Measurements from ENCODE around the gene CAPZB.

Gene CAPZB

DNA sequence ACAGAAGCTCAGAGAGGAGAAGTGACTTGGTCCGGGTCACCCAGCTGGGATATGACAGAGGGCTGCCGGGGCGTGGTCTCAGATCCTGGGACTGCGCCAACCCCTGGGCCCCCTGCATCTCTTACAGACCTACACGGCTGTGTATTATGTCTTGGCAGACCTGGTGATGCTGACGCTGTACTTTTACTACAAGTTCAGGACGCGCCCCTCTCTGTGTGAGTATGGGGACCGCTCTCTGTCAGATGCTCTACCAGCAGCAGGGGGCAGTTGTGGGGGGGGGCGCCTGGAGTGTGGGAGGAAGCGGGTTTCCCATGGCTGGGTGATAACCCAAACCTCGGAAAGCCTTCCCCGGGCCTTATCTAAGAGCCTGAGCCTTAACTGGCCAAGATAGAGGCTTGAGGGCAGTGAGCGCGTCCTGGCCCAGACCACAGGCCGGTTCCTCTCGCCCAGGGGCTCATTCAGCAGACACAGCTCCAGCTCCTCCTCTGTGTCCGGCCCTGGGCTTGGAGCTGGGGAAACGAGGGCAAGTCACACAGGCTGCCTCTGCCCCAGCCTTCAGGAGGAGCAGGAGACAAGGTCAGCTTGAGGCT is 159.9 kb downstream of the CAPZB start:
- no peak for DNase-seq

DNA sequence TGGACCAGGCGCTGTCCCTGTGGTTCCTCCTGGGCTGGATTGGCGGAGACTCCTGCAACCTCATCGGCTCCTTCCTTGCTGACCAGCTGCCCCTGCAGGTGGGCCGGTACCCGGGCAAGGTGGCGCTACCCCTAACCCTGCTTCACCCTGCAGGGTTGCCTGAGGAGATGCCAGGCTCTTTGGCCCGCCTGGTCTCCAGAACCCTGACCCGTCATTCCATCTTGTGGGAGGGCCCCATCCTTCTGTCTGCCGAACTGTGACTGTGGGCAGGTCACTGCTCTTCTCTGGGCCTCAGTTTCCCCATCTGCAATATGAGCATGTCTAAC is 160.7 kb downstream of the CAPZB start:
- DNase-seq, result no peak

DNA sequence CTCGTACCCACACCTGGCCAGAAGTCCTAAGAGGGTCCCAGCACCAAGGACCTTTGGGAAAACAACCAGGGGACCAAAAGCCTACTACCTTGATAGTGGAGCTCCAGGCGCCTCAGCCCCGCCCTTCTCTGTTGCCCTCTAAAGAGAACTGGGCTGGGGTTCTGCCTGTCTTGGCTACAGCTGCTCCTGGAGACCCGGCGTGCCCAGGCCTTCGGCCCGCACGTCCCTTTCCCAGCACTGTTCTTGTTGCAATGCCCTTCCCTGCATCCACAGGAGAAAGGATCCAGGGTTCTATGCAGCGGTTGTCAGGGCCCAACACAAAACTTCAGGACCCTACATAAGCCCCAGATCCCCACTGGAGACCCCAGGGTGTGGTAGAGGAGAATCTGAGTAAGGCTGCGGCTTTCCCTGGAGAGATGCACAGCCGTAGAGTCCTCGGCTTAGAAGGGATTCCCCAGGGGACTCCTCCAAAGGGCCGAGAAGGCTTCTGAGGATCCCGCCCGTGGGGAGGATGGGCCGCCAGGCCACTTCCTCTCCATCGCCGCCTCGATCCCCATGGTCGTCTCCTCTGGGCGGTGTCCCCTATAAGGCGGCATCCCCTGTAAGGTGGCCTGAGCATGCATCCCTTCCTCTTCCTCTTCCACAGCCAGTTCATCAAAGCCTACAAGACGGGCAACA is 161.2 kb downstream of the CAPZB start:
- DNase-seq, result no peak

DNA sequence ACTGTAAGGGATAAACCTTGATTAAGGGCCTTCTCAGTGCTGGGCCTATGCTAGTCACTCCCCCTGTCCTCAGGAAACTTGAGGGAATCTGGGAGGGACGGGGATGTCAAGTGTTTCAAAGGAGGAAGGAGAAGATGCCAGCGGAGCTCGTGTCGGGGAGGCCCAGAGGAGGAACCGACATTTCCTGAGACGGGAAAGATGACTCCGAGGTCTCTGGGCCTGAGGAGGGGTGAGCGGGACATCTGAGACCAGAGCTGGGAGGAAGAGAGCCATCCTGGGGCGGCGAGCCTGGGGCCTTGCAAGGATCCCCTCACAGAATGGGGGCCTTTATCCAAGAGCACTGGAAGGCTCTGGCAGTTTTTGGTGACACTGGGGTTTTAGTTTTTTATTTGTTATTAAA is 162.9 kb downstream of the CAPZB start:
- DNase-seq, result no peak

DNA sequence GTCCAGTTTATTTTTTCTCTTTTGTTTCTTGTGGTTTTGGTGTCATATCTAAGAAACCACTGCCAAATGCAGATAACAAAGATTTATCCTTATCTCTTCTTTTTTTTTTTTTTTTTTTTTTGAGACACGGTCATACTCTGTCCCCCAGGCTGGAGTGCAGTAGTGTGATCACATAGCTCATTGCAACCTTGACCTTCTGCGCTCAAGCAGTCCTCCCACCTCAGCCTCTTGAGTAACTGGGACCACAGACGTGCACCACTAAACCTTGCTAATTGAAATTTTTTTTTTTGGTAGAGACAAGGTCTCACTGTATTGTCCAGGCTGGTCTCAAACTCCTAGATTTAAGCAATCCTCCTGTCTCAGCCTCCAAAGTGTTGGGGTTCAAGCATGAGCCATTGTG is 164.3 kb downstream of the CAPZB start:
- DNase-seq, result no peak

DNA sequence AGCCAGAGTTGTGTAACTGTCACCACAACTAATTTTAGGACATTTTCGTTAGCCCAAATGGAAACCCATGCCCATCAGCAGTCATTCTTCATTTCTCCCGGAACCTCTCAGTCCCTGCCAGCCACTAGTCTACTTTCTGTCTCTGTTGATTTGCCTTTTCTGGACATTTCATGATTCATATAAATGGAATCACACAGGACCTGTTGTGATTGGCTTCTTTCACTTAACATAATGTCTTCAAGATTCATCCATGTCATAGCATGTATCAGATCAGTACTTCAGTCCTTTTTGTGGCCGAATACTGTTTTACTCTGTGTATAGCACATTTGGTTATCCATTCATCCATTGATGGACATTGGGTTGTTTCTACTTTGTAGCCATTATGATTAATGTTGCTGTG is 166.1 kb downstream of the CAPZB start:
- no peak for DNase-seq

DNA sequence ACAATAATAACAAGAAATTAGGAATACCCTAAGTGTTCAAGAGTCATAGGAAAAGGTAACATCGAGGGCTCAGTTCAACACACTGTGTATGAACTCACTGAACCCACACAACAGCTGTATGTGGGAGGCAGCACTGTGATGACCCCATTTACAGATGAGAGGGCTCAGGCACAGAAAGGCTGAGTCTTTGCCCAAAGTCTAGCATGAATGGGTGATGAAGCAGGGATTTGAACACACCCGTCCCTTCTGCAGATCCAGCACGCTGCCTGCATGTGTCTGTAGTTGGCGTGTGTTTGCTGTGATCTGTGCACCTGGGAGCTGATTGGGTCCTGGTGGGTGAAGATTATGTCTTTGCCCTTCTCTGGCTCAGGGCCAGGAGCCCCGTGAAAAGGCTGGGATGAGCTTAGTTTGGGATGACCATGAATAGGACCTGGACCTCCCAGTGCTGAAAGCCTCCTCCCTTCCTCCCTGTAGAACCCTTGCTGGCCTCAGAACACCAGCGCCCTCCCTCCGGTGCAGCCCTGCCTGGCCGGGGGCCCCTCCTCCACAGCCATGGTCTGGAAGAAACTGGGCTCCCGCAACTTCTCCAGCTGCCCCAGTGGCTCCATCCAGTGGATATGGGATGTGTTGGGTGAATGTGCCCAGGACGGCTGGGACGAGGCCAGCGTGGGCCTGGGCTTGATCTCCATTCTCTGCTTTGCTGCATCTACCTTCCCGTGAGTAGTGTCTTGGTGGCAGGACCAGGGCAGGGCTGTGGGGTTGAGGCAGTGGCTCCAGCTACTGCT is 168.0 kb downstream of the CAPZB start:
- DNase-seq, result no peak

DNA sequence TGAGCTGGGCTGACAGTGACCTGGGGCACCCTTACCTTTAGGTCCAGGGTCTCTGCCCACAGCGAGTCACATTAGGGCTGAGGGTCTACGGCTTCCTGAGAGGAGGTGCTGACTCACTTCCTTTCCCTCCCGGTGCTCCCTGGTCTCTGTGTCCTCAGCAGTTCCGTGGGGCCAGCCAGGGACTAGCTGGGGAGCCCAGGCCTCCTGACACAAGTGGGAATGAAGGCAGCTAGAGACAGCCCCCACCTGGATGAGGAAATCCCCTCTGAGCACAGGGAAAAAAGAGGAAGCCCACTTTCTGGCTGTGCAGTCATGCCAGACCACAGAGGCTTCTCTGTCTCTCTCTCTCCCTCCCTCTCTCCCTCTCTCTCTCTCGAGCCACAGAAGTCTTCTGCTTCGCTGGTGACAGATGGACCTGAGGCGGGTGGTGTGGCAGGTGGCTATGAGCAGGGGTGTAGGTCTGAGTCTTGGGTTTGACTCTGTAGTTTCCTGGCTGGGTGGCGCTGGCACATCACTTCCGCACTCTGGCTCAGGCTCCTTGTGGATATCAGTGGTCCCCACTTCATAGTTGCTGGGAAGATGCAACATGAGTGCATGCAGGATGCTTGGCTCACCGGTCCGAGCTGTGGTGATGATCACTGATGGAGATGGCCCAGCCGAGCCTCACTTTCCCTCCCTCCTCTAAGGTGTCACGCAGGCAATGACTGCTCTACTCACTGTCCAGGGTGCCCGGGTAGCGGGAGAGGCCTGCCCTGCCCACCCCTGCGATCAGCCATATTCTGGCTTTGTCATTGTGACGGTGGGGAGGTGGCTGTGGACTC is 169.8 kb downstream of the CAPZB start:
- peak in 1 of 2 donors; percentile 50 for DNase-seq

DNA sequence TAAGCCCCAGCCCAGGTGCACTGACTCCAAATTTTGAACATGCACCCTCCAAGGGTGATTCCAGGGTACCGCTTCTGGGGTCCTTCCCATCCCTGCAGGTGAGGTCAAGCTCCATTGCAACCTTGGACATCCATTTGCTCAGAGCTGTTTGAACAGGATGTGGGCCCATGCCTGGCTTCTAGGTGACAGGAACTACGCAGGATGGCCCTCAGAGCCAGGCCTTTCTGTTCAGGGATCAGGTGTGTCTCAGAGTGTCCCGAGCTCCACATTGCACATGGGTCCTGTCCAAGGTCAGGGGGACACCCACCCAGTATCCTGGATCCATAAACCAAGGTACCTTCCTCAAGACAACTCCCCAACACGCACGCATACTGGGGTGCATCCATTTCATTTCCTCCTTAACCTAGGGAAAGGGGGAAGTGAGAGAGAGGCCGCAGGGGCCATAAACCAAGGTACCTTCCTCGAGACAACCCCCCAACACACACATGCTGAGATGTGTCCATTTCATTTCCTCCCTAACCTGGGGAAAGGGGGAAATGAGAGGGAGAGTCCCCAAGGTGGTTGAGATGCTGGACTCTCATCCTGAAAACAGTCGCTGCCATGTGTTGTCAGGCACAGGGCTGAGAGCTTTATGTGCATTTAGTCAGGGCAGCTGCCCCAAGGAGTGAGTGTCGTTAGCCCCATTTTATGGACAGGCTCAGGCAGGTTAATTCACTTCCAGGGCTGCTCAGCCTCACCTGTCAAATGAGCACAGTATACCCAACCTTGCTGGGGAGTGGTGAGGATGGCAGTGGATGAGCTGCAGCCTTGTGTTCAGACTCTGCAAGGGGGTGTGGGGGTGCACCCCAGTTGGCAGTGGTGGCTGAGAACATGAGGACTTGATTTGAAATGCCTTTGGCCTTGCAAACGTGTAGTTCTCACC is 171.1 kb downstream of the CAPZB start:
- no peak for DNase-seq

DNA sequence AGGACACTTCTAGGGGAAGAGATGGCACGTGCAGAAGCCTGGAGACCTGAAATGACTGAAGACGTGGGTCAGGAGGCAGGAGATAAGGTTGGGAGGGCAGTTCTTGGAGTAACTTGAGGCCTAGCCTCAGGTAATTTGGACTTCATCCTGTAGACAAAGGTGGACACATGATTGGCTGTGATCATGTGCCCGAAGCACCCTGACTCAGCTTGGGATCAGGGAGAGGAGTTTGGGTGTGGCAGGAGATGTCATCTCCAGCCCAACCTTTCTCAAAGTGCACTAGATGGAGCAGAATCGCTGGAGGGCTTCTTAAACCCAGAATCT is 171.7 kb downstream of the CAPZB start:
- DNase-seq, result no peak

DNA sequence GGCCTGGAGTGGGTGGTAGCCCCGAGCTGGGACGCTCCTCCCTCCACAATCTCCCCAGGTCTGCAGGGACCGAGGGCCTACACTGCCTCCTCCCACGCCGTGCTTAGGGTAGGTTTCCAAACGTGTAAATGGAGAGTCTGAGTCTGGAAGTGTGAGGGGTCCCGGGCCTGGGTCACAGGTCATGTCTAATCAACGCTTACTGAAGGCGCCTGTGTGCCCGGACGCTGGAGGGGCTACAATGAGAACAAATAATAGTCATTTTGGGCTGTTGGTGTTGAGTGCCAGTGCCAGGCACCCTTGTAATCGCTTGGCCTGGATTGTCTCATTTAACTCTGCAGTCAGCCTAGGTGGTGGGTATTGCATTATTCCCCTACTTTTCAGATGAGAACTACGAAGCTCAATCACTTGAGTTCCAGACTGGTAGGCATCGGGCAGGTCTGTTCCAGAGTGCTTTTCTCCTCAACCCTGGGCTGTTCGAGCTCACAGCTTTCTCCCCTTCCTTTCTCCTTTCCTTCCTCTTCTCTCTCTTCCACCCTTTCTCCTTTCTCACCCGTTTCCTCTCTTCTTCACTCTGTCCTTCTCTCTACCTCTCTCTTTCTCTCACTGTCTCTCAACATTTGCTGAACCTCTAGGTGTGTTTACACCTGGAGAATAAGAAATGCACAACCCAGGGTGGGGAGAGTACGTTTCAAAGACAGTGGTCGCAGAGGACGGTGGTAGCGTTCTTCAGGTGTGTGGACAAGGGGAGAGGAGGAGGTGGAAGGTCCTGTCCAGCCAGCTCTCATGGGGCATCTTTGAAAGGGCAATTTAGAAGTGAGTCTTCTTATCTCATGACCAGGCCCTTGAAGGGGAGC is 172.3 kb downstream of the CAPZB start:
- DNase-seq, result peak; percentile 16 to 20

DNA sequence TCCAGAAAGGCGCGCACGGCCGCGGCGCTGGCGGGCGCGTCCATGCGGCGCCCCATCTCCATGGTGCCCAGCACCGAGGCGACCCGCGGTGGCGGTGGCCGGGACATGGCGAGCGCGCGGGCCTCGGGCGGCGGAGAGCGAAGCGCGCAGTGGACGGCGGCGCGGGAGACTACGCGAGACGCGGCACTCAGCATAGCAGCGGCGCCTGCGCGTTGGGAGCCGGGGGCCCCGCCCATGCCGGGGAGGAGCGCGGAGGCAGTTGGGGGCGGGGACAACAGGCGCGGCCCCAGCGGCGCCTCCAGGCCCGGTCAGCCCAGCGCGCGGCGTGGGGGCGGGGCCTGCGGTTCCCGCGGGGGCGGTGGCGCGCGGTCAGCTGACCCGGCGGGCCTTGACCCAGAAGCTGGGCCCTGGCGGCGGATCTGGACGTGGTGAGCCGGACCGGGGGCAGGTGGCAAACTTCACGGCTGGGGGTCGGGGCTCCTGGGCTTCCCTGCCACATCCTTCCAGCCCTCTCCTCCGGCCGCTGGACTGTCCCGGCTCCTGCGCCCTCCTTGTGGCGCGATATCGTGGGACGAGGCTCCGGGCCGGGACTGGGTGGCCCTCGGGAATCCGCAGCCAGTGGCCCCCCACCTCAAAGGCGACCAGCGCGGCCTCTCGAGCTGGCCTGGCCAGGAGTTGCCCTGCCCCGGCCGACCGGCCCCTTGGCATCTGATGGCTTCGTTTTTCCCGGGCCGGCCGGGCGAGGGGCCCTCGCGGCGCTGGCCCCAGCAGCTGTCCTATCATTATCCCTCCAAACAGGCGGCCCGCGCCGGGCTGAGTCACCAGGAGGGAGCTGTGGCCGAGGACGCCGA is 173.2 kb downstream of the CAPZB start, which contains the start of the genes AKR7A2 and SLC66A1:
AKR7A2 (minus strand) TSS at position 214 of the 851 bp plus-strand sequence; CDS start at position 194, 20 bp downstream.
SLC66A1 (plus strand) TSS at position 396 of the 851 bp plus-strand sequence. CDS start 5,352 bp downstream, outside the sequence.
- peak; percentile 87 to 92 for DNase-seq

DNA sequence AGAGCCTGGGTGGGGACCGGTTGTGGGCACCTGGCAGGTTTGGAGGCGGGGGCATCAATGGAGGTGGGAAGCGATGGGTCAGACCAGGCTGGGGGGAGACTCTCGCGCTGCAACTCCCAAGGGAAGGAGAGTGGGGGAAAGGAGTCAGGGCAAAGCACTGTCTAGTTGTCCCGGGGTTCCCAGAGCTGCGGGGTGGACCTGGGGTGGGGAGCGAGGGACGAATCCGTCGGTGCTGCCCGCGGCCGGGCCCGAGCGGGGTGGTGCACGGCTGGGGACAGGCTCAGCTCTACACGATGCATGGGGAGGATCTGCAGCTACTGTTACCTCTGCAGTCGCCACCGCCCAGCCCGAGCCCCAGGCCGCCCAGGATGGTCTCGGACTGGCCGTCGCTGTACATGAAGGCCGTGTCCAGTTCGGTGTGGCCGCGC is 173.8 kb downstream of the CAPZB start:
- DNase-seq, result peak in 1 of 2 donors; percentile 14

DNA sequence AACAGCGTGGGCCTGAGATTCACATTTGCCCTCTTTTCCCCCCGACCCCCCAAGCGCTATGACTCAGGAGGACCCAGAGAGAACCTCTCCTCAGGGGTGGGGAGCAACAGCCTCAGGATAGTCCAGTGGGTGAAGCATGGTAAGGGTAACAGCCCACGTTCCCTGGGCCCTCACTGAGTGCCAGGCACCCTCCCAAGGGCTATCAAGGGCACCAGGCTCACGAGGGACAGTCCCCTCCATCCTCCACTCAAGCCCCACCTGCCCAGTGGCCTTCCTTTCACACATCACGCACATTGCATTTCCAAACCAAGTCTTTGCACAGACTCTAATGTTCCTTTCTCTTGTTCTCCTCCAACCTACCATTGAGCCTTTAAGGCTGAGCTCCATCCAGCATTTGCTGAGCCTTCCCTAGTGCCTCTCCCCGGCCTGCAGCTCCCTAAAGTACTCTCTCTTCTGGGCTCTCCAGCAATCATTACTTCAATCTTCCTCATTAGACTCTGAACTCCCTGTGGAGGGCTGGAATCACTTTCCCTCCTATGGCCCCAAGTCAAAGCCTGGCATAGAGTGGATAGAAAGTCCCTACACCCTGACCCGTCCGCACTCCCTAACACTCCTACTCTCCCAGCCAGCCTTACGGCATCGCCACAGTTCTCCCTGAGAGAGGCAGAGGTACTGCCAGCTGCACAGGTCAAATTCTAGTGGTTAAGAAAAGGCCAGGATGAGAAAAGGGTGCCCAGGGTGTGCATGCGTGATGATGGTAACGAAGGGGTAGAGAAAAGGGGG is 174.4 kb downstream of the CAPZB start:
- DNase-seq, result no peak

DNA sequence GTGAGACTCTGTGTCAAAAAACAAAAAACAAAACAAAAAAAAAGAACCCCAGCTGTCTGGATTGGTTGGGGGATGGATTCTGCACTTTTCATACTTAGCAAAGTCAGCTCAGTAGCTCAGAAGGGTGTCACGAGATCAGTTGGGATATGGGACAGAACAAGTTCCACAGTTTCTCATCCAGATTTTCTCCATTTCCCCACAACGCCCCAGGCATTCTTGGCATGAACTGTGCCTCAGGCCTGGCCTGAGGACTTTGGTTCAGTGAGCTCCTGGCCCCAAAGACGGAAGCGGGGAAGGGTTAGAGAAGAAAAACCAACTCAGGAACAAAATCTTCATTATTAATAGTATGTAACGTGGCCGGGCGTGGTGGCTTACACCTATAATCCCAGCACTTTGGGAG is 175.3 kb downstream of the CAPZB start:
- no peak for DNase-seq

DNA sequence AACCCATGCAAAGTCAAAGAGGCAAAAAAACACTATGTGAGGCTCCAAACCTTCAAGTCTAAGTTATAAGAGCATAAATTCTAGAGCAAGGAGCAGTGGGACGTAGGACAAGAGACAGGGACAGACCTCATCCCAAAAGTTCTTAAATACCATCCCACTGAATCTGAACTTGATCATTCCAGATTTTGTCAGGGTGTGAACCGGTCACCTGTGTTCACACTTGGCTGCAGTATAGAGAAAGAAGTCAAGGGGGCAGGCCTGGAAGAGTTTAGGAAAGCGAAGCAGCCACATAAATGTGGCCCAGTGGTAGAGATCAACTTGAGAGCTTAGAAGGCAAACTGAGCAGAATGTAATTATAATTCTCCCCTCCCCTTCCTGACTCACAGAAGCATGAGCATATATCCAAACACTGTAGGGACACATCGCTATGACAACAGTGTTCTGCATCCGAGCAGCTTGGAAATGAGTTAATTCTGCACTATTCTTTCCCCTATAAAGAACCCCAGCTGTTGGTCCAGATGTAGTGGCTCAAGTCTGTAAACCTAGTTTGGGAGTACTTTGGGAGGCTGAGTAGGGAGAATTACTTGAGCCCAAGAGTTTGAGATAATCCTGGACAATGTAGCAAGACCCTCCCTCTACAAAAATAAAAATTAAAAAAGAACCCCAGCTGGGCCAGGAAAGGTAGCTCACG is 176.1 kb downstream of the CAPZB start:
- DNase-seq, result no peak

DNA sequence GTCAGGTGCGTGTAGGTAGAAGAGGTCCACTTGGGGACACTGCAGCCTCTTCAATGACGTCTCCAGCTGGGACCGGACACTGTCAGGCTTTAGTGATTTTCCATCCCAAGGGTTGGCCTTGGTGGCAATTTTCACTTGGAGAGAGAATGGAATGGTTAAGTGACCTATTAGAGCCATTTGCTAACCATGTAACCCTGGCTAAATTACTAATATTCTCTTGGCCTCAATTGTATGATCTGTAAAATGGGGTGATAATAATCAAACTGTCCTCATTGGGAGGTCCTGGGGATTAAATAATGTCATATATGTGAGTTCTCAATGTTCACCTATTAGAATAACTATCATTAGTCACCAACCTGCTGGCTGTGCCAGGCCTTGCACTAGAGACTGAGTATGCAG is 176.8 kb downstream of the CAPZB start:
- DNase-seq, result no peak

DNA sequence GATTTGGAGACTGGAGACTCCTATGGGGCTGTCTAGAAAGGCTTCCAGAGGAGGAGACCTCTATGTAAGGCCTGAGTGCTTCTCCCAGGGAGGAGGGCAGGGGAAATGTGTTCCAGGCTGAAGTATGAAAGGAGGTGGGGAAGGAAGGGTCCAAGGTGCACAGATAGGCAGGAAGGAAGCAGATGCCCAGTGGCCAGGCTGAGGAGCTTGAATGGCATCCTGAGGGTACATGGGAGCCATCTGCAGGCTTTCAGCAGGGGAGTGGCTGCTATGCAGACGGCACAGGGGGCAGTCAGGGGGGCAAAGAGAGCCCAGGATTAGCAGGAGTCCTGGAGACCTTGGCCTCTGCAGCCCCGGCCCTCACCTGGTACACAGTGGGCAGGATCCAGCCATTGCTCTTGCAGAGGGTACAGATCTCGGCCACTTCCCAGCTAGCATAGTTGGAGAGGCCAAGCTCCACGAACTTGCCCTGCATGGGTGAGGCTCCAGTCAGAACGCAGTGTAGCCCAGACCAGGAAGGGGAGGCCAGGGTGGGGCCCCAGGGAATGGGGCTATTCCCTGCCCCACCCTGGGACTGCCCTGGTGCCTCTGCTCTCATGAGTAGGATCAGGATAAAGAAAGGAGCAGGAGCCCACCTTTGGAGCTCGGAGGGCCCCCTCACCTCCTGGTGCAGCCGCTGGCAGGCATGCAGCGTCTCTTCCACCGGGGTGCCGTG is 177.4 kb downstream of the CAPZB start:
- DNase-seq, result no peak

All from CD4-positive, alpha-beta T cell treated with Interleukin-4 for 1 hour (primary cell).